Measurements from ENCODE around the gene RPL36.

DNA sequence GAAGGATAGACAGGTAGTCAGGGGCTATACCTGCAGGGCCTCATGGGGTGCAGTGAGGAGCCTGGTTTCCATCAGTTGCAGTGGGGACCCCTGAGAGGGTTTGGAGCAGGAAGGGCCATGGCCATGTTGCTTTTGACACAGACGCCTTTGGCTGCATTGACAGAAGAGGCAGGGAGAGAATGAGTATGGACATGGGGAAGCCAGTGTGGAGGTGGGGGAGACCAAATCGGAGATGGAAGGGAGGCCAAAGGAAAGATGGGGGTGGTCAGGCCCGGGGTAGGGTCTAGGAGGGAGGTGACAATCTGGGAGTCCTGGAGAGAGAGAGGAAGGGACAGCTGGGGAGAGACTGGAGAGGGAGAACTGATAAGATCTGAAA, 8.0 kb upstream of the RPL36 start:
- TF ChIP-seq, protein P1, sequence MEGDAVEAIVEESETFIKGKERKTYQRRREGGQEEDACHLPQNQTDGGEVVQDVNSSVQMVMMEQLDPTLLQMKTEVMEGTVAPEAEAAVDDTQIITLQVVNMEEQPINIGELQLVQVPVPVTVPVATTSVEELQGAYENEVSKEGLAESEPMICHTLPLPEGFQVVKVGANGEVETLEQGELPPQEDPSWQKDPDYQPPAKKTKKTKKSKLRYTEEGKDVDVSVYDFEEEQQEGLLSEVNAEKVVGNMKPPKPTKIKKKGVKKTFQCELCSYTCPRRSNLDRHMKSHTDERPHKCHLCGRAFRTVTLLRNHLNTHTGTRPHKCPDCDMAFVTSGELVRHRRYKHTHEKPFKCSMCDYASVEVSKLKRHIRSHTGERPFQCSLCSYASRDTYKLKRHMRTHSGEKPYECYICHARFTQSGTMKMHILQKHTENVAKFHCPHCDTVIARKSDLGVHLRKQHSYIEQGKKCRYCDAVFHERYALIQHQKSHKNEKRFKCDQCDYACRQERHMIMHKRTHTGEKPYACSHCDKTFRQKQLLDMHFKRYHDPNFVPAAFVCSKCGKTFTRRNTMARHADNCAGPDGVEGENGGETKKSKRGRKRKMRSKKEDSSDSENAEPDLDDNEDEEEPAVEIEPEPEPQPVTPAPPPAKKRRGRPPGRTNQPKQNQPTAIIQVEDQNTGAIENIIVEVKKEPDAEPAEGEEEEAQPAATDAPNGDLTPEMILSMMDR (IDR thresholded peaks at IDR 0.05), result no peak
- TF ChIP-seq POLR2AphosphoS5 (IDR thresholded peaks at IDR 0.05) (no peak), POLR2A (IDR thresholded peaks at IDR 0.05) (no peak), EP300 (IDR thresholded peaks at IDR 0.05; ENCODE audit: low read depth) (no peak)

All from transverse colon (tissue), 4 donors.